HepG2 (cell line): ENCODE results near the gene FRMPD2. TPM values are rescaled to one million over a fixed set of nuclear protein-coding genes. Genes with fewer than 3 reads are reported as not detected.

ENCODE experiments used
- ATAC-seq: fragments of 200-7000 bp; cut with Tn5 transposase; 3 replicates; pipeline ENCODE4 v1.9.1; 2020; ENCODE audit warnings: mild to moderate bottlenecking, moderate library complexity
- BruUV-seq: library from RNA; stranded (reverse); fragments of 400-500 nt; replicated peaks from 2 replicates; lab custom pipeline; 2021; lab: Mats Ljungman, UMichigan
- CTCF ChIA-PET: fragments of 300-600 bp; formaldehyde crosslinking; extraction: SDS; loops from one replicate; lab custom pipeline; 2021; ENCODE audit warnings: low total read pairs, inconsistent platforms, low intra/inter-chr PET ratio; lab: Yijun Ruan, JAX
- POLR2A ChIA-PET: fragments of 350-600 bp; sonication (Branson Sonifier 250); formaldehyde crosslinking; loops from one replicate; lab custom pipeline; 2020; ENCODE audit warnings: antibody characterized with exemption, inconsistent platforms; lab: Yijun Ruan, JAX
- DNase-seq: peaks from one replicate; pipeline ENCODE4 v3.0.0-alpha.2; 2015; ENCODE audit warnings: low spot score
- FAIRE-seq: peaks from 3 replicates; lab custom pipeline; 2011; peaks lifted over from hg19 to GRCh38; lab: Jason Lieb, UNC
- H2AFZ ChIP-seq: one replicate; pipeline ENCODE4 v1.6.1; 2011; ENCODE audit warnings: low read length, inconsistent platforms
- H3K27ac ChIP-seq: fragments of 300-600 bp; 3 replicates; pipeline ENCODE4 v1.8.0; 2011; ENCODE audit warnings: mixed run types, mild to moderate bottlenecking, mixed read lengths, low read length, inconsistent platforms; ENCODE audit not compliant: insufficient read depth; ENCODE audit errors: extremely low read length
- H3K27me3 ChIP-seq, 2 experiments: fragments of 200-600 bp in 1 of 2; 2 replicates in 1 of 2; 3 replicates in 1 of 2; pipeline versions ENCODE4 v1.6.0 to v1.8.0; 2011; ENCODE audit warnings: low read length in 2 of 2, mild to moderate bottlenecking in 2 of 2, moderate library complexity in 2 of 2, inconsistent platforms in 1 of 2; ENCODE audit not compliant: insufficient read depth in 2 of 2, control insufficient read depth in 1 of 2
- H3K36me3 ChIP-seq, 2 experiments: fragments of 200-600 bp in 1 of 2; replicated peaks in 1 of 2; 2 replicates in 1 of 2; 3 replicates in 1 of 2; pipeline versions ENCODE4 v1.5.1 to v1.8.0; 2011; ENCODE audit warnings: low read length in 2 of 2, inconsistent platforms in 1 of 2; ENCODE audit not compliant: insufficient read depth in 2 of 2, control insufficient read depth in 1 of 2
- H3K4me1 ChIP-seq: 2 replicates; pipeline ENCODE4 v1.5.1; 2012; ENCODE audit warnings: low read length, inconsistent platforms; ENCODE audit not compliant: insufficient read depth
- H3K4me2 ChIP-seq: 2 replicates; pipeline ENCODE4 v1.6.0; 2011; ENCODE audit warnings: low read depth, low read length, inconsistent platforms
- H3K4me3 ChIP-seq, 3 experiments: fragments of 200-600 bp in 1 of 3; sonication (generic), shearing (Covaris generic) in 1 of 3; replicated peaks in 1 of 3; 2 replicates each; pipeline ENCODE4 v1.5.1; 2011 to 2016; ENCODE audit warnings: low read length in 3 of 3, inconsistent platforms in 2 of 3, low read depth in 2 of 3, mild to moderate bottlenecking in 2 of 3, control low read depth in 1 of 3, mixed read lengths in 1 of 3; ENCODE audit not compliant: insufficient read depth in 1 of 3
- H3K79me2 ChIP-seq: one replicate; pipeline ENCODE4 v1.6.1; 2011; ENCODE audit warnings: low read length, inconsistent platforms; ENCODE audit not compliant: insufficient read depth
- H3K9ac ChIP-seq: 2 replicates; pipeline ENCODE4 v1.6.0; 2011; ENCODE audit warnings: mild to moderate bottlenecking, low read depth, low read length, inconsistent platforms; ENCODE audit not compliant: insufficient read depth
- H3K9me3 ChIP-seq: 2 replicates; pipeline ENCODE4 v1.5.1; 2012; ENCODE audit warnings: mild to moderate bottlenecking, low read length
- H4K20me1 ChIP-seq: 2 replicates; pipeline ENCODE4 v1.6.0; 2011; ENCODE audit warnings: inconsistent platforms, mild to moderate bottlenecking, low read length, moderate library complexity; ENCODE audit not compliant: insufficient read depth
- E2F2 ChIP-seq: sonication (generic); formaldehyde crosslinking; IDR thresholded peaks from 2 replicates; pipeline ENCODE4 v1.4.0; 2020; ENCODE audit warnings: missing genetic modification reagents, borderline replicate concordance
- FIP1L1 ChIP-seq: fragments of 200-400 bp; formaldehyde crosslinking; IDR thresholded peaks from 2 replicates; pipeline ENCODE4 v1.6.1; 2018; ENCODE audit warnings: low read depth, mild to moderate bottlenecking, low read length, moderate library complexity, borderline replicate concordance; ENCODE audit not compliant: insufficient read depth
- FOXM1 ChIP-seq: sonication (generic); formaldehyde crosslinking; IDR thresholded peaks from 2 replicates; pipeline ENCODE4 v1.5.0; 2020; ENCODE audit warnings: missing genetic modification reagents
- HDAC2 ChIP-seq: sonication (generic); formaldehyde crosslinking; IDR thresholded peaks from 2 replicates; pipeline ENCODE4 v1.4.0; 2020; ENCODE audit warnings: missing genetic modification reagents
- MBD4 ChIP-seq: IDR thresholded peaks from 2 replicates; pipeline ENCODE4 v1.6.1; 2012; ENCODE audit warnings: low read length, inconsistent platforms, borderline replicate concordance
- MEF2D ChIP-seq: sonication (generic); formaldehyde crosslinking; IDR thresholded peaks from 2 replicates; pipeline ENCODE4 v1.5.1; 2020; ENCODE audit warnings: mild to moderate bottlenecking, missing genetic modification reagents
- NRL ChIP-seq: sonication (generic); formaldehyde crosslinking; IDR thresholded peaks from 2 replicates; pipeline ENCODE4 v1.5.0; 2020; ENCODE audit warnings: missing genetic modification reagents, mild to moderate bottlenecking, moderate library complexity, borderline replicate concordance
- PREB ChIP-seq: sonication (generic); formaldehyde crosslinking; IDR thresholded peaks from 2 replicates; pipeline ENCODE4 v1.4.0; 2020; ENCODE audit warnings: missing genetic modification reagents
- PTBP1 ChIP-seq: fragments of 200-400 bp; formaldehyde crosslinking; IDR thresholded peaks from 2 replicates; pipeline ENCODE4 v1.6.1; 2018; ENCODE audit warnings: low read length, low read depth; ENCODE audit not compliant: poor library complexity, severe bottlenecking
- RARG ChIP-seq: sonication (generic); formaldehyde crosslinking; IDR thresholded peaks from 2 replicates; pipeline ENCODE4 v1.4.0; 2020; ENCODE audit warnings: low read depth, mild to moderate bottlenecking, missing genetic modification reagents
- RBFOX2 ChIP-seq: fragments of 200-400 bp; formaldehyde crosslinking; IDR thresholded peaks from 2 replicates; pipeline ENCODE4 v1.6.1; 2017; ENCODE audit warnings: low read depth, mild to moderate bottlenecking, low read length
- RORA ChIP-seq: sonication (generic); formaldehyde crosslinking; IDR thresholded peaks from 2 replicates; pipeline ENCODE4 v1.5.0; 2020; ENCODE audit warnings: mild to moderate bottlenecking, missing genetic modification reagents, moderate library complexity
- ZBTB43 ChIP-seq: sonication (generic); formaldehyde crosslinking; conservative IDR thresholded peaks from 2 replicates; pipeline ENCODE4 v1.4.0; 2020; ENCODE audit warnings: missing genetic modification reagents
- ZIK1 ChIP-seq: sonication (generic); formaldehyde crosslinking; IDR thresholded peaks from 2 replicates; pipeline ENCODE4 v1.5.0; 2020; ENCODE audit warnings: mild to moderate bottlenecking, low read depth, missing genetic modification reagents, borderline replicate concordance
- ZNF33A ChIP-seq: sonication (generic); formaldehyde crosslinking; IDR thresholded peaks from 2 replicates; pipeline ENCODE4 v1.5.1; 2020; ENCODE audit warnings: missing genetic modification reagents, mild to moderate bottlenecking, moderate library complexity, borderline replicate concordance
- ZNF546 ChIP-seq: sonication (generic); formaldehyde crosslinking; conservative IDR thresholded peaks from 2 replicates; pipeline ENCODE4 v1.8.1; 2023; ENCODE audit warnings: mild to moderate bottlenecking, missing genetic modification reagents
- ZNF562 ChIP-seq: sonication (generic); formaldehyde crosslinking; IDR thresholded peaks from 2 replicates; pipeline ENCODE4 v1.8.0; 2022; ENCODE audit warnings: missing genetic modification reagents, borderline replicate concordance
- ZNF615 ChIP-seq: sonication (generic); formaldehyde crosslinking; IDR thresholded peaks from 2 replicates; pipeline ENCODE4 v1.5.0; 2020; ENCODE audit warnings: mild to moderate bottlenecking, missing genetic modification reagents, borderline replicate concordance
- WGBS: methylation state at CpG from one replicate; pipeline ENCODE4 v1.1.6; 2017; ENCODE audit warnings: low lambda C conversion rate; 5-methylcytosine and 5-hydroxymethylcytosine counted together
- in situ Hi-C: cut with HindIII; loops from 2 replicates; pipeline ENCODE4 v1.10.0; 2017; ENCODE audit warnings: low pct_unique_long_range_greater_than_20kb; ENCODE audit not compliant: extremely low pct_ligation_motif_present
- intact Hi-C: fragments of 100-400 bp; cut with micrococcal nuclease; formaldehyde crosslinking; loops from one replicate; pipeline ENCODE4 v1.10.0; 2022; ENCODE audit not compliant: unreplicated experiment
- polyA plus RNA-seq, 8 experiments: library from polyadenylated mRNA; depleted of rRNA in 3 of 8; stranded (reverse) in 7 of 8; unstranded in 1 of 8; fragments of >200 nt; fragmentation: Illumina TruSeq in 4 of 8; extraction: Trizol in 4 of 8; gene quantifications; 2 replicates each; pipeline versions ENCODE4 v1.2.1 to v1.2.3, GENCODE V29; 2011 to 2016; ENCODE audit warnings: low read depth in 4 of 8, missing spikeins in 1 of 8, mixed read lengths in 1 of 8; ENCODE audit not compliant: insufficient read depth in 1 of 8
- total RNA-seq, 5 experiments: library from RNA; depleted of rRNA; stranded (reverse); fragments of >200 nt; fragmentation: Illumina TruSeq; extraction: Trizol; gene quantifications; 2 replicates each; pipeline ENCODE4 v1.2.3, GENCODE V29; 2016; ENCODE audit warnings: low read depth in 1 of 5

Gene FRMPD2
- total and polyA plus RNA-seq, 2 of the 13 experiments (the other 11 are each of a cell fraction or from before 2014, with no cell fraction given): 0.45 to 1.3 TPM

GRCh38 chr10:48284811-48285210 is 10.3 kb upstream of the FRMPD2 start (continued):
- TF ChIP-seq FOXM1 (CRISPR knock-in tag) (no peak), ZIK1 (no peak), RORA (CRISPR knock-in tag) (no peak), NRL (CRISPR knock-in tag) (no peak), PTBP1 (no peak), ZNF33A (no peak), ZNF615 (CRISPR knock-in tag) (no peak), ZNF546 (CRISPR knock-in tag) (no peak)

GRCh38 chr10:48284002-48284546 is 9.6 kb upstream of the FRMPD2 start:
- no peaks in the 10 kb centered on the region for H3K79me2 ChIP-seq
- POLR2A ChIA-PET: no interaction called here
- H3K4me1 ChIP-seq: no peaks in the 10 kb centered on the region; the same call in 1 of the 2 replicates
- BruUV-seq: no TSS peak
- no peak for FAIRE-seq
- H3K27ac ChIP-seq: no peak overlapping the region
- WGBS: 42% methylated on average over 2 of the region's 2 CpGs
- no peaks in the 10 kb centered on the region for H3K9me3 ChIP-seq
- intact Hi-C loops: no loop called here
- no peak overlapping the region for H3K4me3 ChIP-seq
- no peaks in the 10 kb centered on the region for H3K36me3 ChIP-seq
- no peaks in the 10 kb centered on the region for H4K20me1 ChIP-seq
- DNase-seq: no peak
- H3K4me2 ChIP-seq: no peak overlapping the region
- no peak for ATAC-seq
- in situ Hi-C loops: no loop called here
- peaks cover 0 to 5% of the 10 kb centered on the region in 2 experiments; a peak in 1 of 5 replicates for H3K27me3 ChIP-seq
- no peak overlapping the region for H3K9ac ChIP-seq
- CTCF ChIA-PET: no interaction called here
- no peak overlapping the region for H2AFZ ChIP-seq
- no peak for TF ChIP-seq MBD4
- no peak for TF ChIP-seq PREB
- TF ChIP-seq MEF2D (CRISPR knock-in tag): no peak
- no peak for TF ChIP-seq FIP1L1
- no peak for TF ChIP-seq E2F2
- TF ChIP-seq ZNF562 (CRISPR knock-in tag): no peak
- no peak for TF ChIP-seq RARG
- TF ChIP-seq ZBTB43: no peak
- no peak for TF ChIP-seq RBFOX2
- TF ChIP-seq HDAC2 (CRISPR knock-in tag): no peak
